HG03439 (cell line): ENCODE measurements around the gene RETSAT.
"Not testable (repeated sequence)": the region's sequence is repeated elsewhere in the genome, so short reads cannot be mapped to it uniquely, and the experiment has no call there.

Experiments used
- ATAC-seq: cut with Tn5 transposase; IDR thresholded peaks from one replicate; pipeline ENCODE4 v1.9.1; 2021; ENCODE audit warnings: mild to moderate bottlenecking, moderate library complexity; ENCODE audit not compliant: unreplicated experiment

RETSAT gene

DNA sequence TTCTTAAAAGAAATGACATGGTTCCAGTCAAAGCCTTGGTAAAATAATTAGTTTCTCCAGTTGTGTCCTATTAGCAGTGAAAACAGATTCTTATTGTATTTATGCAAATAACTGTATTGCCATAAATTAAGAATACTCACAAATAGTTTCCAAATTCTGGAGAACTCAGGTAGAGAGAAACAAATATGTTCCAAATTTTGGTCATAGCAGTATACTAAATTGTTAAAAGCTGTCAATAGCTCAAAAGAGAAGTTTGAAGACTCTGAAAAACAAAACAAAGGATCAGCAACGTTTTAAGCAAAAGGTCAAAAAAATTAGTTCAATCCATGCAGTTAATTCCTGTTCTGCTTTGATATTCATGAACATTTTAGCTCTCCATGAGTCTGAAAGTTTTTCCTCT lies 25.7 kb upstream of the RETSAT start:
- ATAC-seq = no peak

- no peak for ATAC-seq
Observed at GRCh38 chr2:85378257-85378656, 23.9 kb upstream of the RETSAT start.

- no peak for ATAC-seq
Observed at GRCh38 chr2:85377083-85377482, 22.8 kb upstream of the RETSAT start.

DNA sequence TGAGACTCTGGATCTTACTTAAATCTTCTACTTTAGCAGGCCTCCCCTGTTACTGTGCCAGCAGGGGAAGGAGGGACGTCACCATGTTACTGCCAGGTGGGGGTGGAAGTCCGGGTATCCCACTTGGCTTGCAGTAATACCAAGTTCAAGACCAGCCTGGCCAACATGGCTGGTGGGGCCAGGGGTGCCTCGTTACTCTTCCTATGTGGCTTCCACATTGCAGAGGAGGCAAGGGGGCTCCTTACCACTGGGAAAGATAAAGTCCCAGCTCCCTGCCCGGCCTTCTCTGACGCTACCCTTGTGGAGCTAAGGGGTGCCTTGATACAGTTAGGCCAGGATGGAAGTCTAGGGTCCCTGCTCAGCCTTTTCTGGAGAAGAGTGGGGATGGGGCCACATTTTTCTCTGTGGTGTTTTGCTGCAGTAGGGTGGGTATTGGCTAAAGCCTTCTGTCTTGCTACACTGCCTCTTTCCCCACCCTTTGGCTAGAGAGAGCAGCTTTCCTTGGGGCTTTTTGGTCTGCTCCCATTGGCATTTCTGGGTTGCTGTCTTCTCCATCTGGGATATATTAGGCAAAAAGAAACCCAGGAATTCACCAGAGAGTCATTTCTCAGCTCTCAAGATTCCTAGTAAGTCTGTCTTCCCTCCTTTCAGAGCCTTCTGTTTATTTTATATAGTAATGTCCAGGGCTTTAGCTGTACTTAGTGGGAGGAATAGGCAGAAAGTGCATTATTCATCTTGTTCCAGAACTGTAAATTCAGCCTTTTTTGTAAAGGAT lies 22.1 kb upstream of the RETSAT start:
- ATAC-seq = no peak

DNA sequence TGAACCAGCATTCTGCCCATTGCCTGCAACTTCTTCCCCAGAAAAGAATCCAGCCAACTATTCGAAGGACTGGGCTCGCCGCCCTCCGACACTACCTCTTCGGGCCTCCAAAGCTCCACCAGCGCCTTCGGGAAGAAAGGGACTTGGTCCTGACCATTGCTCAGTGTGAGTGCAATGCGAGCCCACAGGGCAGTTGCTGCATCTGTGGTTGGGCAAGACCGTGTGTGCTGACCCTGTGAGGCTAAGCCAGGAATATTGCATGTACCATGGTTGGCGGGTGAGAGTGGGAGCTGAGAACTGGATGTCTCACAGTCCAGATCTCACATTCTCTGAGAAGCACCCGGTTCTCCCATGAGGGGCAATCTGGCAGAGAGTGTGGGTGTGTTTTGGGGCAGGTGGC lies 16.7 kb upstream of the RETSAT start:
- ATAC-seq = no peak

DNA sequence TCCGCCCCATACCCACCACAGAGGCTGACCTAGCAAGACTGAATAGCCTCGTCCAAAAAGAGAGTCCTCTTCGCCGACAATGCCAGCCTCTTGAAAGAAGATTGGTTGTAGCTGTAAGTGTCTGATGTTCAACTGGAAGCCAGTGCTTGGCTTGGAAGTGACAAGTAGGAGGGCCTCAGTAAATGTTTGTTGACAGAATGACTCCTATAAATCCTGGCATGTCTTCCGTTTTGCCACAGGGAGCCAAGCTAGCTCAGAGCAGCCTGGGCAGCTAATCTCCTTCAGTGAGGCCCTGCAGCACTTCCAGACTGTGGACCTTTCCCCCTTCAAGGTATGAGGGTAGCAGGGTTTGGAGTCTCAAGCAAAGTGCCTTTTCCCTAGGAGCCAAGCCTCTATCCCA lies 15.2 kb upstream of the RETSAT start:
- ATAC-seq = no peak

DNA sequence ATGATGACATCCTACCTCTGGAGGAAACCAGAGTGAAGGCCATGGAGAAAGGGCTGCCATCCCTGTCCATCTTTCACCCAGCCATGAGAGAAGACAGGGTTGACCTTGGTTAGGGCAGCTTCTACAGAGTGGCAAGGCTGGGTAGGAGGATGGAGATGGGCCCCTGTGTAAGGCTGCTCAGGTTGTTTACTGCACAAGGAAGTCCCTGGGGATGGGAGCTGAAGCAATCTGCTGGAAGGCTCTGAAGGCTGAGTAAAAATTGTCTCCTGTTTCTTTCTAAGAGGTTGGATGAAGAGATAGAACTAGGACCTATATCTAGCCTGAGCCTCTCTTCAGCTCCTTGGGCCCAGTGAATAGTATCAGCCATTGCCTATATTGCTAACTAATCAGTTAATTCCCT lies 14.6 kb upstream of the RETSAT start:
- no peak for ATAC-seq

GRCh38 chr2:85367180-85367579 lies 12.9 kb upstream of the RETSAT start:
- ATAC-seq = no peak

DNA sequence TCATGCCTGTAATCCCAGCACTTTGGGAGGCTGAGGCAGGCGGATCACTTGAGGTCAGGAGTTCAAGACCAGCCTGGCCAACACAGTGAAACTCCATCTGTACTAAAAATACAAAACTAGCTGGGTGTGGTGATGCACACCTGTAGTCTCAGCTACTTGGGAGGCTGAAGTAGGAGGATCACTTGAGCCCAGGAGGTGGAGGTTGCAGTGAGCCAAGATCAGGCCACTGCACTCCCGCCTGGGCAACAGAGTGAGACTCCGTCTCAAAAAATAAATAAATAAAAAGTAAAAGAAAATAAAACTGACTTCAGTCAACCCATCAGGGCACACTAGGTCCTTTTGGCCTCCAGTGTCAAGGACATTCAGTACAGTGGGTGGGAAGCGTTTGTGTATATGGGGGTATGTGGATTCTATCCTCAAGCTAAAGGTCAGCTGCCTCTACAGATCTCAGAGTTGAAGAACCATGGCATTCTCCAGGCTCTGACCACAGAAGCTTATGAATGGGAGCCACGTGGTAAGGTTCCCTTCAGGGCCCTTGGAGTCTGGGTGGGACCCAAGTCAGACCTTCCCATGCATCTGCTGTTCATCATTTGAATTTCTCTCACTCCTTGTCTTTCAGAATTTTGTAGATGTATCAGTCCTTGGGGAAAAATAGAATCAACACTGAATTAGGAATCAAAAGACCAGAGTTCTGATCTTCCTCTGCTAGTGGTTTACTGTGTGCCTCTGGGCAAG lies 8.5 kb upstream of the RETSAT start:
- ATAC-seq = not testable (repeated sequence)

DNA sequence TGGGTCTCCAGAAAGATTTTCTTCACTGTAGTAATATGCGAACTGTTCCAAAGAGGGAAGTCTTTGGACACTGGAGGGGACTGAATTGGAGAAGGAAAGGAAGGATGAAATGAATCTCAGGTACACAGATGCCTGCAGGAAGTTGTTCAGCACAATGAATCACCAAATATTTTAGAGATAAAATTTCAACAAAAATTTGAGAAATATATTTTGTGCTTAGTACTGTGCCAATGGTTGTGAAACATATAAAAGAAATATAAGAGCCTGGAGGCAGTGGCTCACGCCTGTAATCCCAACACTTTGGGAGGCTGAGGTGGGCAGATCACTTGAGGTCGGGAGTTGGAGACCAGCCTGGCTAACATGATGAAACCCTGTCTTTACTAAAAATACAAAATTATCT lies 3.4 kb upstream of the RETSAT start:
- no peak for ATAC-seq

- no peak for ATAC-seq
Observed at GRCh38 chr2:85356186-85356585, 1.9 kb upstream of the RETSAT start.

DNA sequence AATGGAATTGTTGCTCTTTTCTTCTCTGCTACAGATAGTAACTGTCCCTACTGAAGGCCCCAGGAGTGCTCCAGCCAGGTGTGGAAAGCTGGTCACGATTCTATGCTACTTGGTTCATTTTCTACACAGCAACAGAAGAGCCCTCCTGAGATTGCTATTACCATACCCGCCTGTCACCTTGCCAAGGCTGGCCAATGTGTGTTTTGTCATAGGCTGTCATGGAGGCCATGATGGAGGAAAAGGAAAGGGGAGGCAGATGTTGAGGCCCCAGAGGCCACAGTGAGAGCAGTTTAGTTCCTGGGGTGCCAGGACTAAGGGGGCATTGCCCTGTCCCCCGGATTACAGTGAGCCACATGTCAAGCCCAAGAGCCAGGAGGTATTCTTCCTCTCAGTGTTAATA lies 1.2 kb upstream of the RETSAT start:
- no peak for ATAC-seq

- peak; percentile 8 for ATAC-seq
Observed at GRCh38 chr2:85355073-85355410, 714 bp upstream of the RETSAT start.

- peak; percentile 17 for ATAC-seq
Observed at GRCh38 chr2:85353876-85354285, 447 bp downstream of the RETSAT start.

DNA sequence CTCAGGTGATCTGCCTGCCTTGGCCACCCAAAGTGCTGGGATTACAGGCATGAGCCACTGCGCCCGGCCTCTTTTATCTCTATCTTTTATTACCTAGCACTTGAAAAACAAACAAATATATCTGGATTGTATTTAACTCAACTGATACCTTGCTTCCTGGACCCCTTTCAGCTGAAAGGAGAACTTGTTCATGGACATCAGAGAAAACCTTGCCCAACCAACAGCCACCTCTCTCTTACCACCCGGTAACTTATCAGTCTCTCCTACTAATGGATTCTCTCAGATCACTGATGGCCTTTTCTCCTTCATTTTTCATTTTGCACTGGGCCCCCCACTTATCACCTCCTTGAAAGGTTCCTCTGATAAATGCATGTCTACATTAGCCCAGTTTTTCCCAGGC lies 6.7 kb downstream of the RETSAT start:
- ATAC-seq = no peak

DNA sequence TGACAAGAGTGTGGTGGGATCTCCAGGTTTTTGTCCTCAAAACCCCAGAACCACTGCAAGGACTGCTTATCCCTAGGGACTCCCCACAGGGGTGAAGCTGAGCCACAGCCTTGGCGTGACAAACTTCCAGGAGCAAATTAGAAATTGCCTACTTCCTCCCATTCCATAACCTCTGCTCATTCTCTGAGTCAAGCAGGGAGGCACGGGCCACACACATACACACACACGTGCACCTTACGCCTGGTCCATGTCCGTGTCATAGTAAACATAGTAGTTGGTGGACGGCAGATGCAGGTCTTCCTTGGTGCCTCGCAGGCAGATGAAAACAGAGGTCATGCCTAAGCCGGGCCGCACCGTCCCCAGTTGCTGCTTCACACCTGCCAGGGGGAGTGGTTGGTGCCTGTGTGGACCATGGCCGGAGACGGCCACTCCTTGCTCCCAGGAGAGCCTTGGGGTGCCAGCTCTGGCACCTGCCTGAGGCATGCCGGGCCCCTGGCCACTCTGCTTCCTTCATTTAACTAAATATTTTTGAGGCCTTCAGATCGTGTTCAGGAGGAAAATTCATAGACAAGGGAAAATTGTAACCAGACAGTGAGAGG lies 9.9 kb downstream of the RETSAT start:
- ATAC-seq = no peak

GRCh38 chr2:85343207-85343895 lies 11.0 kb downstream of the RETSAT start:
- not testable (repeated sequence) for ATAC-seq

DNA sequence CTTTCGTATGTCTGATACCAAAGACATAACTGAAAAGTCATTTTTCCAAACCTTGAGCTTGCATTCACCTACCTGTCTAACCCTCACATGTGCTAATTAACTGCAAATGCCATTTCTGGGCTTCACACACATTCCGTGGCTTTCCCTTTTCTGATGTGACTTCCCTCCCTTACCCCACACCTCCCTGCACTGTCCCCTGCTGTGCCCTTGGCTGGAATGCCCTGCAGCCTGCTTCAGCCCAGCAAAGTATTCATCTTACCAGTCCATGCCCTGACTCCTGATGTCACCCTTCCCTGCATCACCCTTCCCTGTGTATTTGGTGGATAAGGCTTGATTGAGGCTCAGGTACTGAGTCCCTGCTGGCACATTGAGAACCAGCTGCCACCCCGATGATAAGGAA lies 12.2 kb downstream of the RETSAT start:
- ATAC-seq = no peak

DNA sequence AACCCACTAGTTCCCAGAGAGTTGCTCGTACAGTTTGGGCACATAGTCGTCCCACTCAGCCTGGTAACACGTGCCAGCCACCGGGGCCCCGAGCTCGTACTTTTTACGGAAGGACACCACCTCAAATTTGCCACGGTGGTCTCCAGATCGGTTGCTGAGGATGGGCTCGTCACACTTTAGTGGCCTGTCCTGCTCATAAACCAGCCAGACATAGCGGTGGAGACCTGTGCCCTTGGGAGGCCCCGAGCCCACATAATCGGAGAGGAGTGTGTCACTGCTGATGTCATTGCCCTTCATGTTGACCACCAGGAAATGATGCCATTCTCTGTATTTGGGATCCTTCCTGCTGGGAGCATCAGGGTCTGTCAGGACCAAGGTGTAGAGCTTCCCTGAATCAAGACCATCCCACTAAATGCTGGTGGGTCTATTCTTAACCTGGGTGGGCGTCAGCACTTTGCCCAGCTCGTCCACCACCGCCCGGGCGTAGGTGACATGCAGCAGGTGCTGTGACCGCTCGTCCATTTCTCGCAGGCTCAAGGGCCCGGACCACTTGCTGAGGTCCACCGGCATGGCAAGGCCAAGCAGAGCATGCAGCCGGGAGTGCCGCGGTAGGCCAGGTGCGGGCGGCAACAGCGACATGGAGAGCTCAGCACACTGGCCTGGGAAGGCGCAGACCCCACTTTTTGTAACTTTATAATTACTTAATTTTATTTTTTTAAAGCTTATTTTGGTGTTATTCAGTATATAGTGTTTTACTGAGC lies 12.9 kb downstream of the RETSAT start:
- ATAC-seq = no peak

DNA sequence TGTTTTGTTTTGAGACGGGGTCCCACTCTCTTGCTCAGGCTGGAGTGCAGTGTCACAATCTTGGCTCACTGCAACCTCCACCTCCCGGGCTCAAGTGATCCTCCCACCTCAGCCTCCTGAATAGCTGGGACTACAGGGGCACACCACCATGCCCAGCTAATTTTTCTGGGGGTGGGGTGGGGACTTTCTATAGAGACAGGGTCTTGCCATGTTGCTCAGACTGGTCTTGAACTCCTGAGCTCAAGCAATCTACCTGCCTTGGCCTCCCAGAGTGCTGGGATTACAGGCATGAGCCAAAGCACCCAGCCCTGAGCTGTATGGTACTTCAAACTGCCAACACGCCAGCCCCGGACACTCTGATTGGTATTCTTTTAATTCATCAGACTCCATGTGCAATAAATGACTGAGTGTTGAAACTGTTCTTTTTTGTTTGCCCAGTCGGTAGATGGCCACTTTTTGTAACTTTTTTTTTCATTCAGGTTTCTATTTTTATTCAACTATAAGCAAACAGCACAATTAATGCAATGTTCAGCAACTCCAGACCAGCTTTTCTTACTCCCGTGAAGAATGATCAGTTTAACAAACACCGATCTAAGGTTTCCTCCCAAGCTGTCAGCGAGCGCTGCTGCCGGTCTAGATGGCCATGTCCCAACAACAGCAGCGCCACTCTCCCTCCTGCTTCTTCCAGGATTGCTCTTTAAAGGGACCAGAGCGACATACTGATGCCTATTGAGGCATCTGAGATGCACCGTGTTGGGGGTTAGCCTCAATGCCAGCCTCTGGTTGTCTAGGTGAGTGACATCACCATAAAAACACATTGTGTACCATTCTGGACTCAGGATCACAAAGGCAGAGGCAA lies 14.1 kb downstream of the RETSAT start:
- no peak for ATAC-seq
